ENCODE measurements around the gene SLC6A3. TPM values are rescaled to one million over a fixed set of nuclear protein-coding genes. Genes with fewer than 3 reads are reported as not detected.

The SLC6A3 gene
- total RNA-seq, 2 experiments from 2014 or later = not detected

GRCh38 chr5:1357946-1358725, 87.1 kb downstream of the SLC6A3 start:
- H3K9me2 ChIP-seq (ENCODE audit: insufficient read depth, low read length) = no peaks in the 10 kb centered on the region
- ChIA-PET CTCF (ENCODE audit: unreplicated experiment) (no interaction called here), POLR2A (no interaction called here)
- intact Hi-C loops (cut with micrococcal nuclease; ENCODE audit: unreplicated experiment) = no loop called here
- BruUV-seq (replicated peaks) = no TSS peak
- no peak for DNase-seq (ENCODE audit: low spot score)
- H2AFZ ChIP-seq (ENCODE audit: low read length) = no peak overlapping the region
- no peaks in the 10 kb centered on the region for H3K9me3 ChIP-seq (ENCODE audit: low read length)
- H3K79me2 ChIP-seq (ENCODE audit: insufficient read depth, low read depth, low read length) = no peaks in the 10 kb centered on the region
- H3K4me1 ChIP-seq (ENCODE audit: insufficient read depth, low read length, poor library complexity, severe bottlenecking) = peaks cover 6% of the 10 kb centered on the region
- no peaks in the 10 kb centered on the region for H3K36me3 ChIP-seq (ENCODE audit: insufficient read depth, low read length)
- no peak for TF ChIP-seq CTCF (conservative IDR thresholded peaks at IDR 0.05; ENCODE audit: low read length)
- no peak for TF ChIP-seq EZH2phosphoT487 (IDR thresholded peaks at IDR 0.05; ENCODE audit: borderline replicate concordance, low read depth, low read length)
- no peak overlapping the region for H3K4me3 ChIP-seq (ENCODE audit: low read depth, low read length, poor library complexity, severe bottlenecking)
- H3K27ac ChIP-seq (ENCODE audit: low read depth, low read length, poor library complexity, severe bottlenecking) = no peak overlapping the region
- no peaks in the 10 kb centered on the region for H4K20me1 ChIP-seq (ENCODE audit: insufficient read depth, low read length)
- H3K4me2 ChIP-seq (ENCODE audit: low read length) = no peak overlapping the region

GRCh38 chr5:1356873-1357787, 88.1 kb downstream of the SLC6A3 start:
- BruUV-seq (replicated peaks) = no TSS peak

More at GRCh38 chr5:1356873-1357787, 88.1 kb downstream of the SLC6A3 start:
- Histone ChIP-seq H3K27ac (ENCODE audit: low read depth, low read length, poor library complexity, severe bottlenecking) (no peak overlapping the region), H3K36me3 (ENCODE audit: insufficient read depth, low read length) (no peaks in the 10 kb centered on the region), H3K79me2 (ENCODE audit: insufficient read depth, low read depth, low read length) (no peaks in the 10 kb centered on the region), H3K9me2 (ENCODE audit: insufficient read depth, low read length) (no peaks in the 10 kb centered on the region), H4K20me1 (ENCODE audit: insufficient read depth, low read length) (no peaks in the 10 kb centered on the region), H3K4me2 (ENCODE audit: low read length) (no peak overlapping the region), H3K4me3 (ENCODE audit: low read depth, low read length, poor library complexity, severe bottlenecking) (no peak overlapping the region), H3K9me3 (ENCODE audit: low read length) (no peaks in the 10 kb centered on the region), H3K4me1 (ENCODE audit: insufficient read depth, low read length, poor library complexity, severe bottlenecking) (no peaks in the 10 kb centered on the region), H2AFZ (ENCODE audit: low read length) (no peak overlapping the region)
- POLR2A ChIA-PET = no interaction called here
- no peak for TF ChIP-seq EZH2phosphoT487 (IDR thresholded peaks at IDR 0.05; ENCODE audit: borderline replicate concordance, low read depth, low read length)
- no peak for TF ChIP-seq CTCF (conservative IDR thresholded peaks at IDR 0.05; ENCODE audit: low read length)
- DNase-seq (ENCODE audit: low spot score) = no peak
- CTCF ChIA-PET (ENCODE audit: unreplicated experiment) = no interaction called here
- intact Hi-C loops (cut with micrococcal nuclease; ENCODE audit: unreplicated experiment) = no loop called here

All from OCI-LY7 (cell line).